ENCODE measurements around the gene ATP2B1. TPM values are rescaled to one million over a fixed set of nuclear protein-coding genes. Genes with fewer than 3 reads are reported as not detected.

ATP2B1 gene
- total and polyA plus RNA-seq, 12 donors = 6.3 to 37.3 (median 17.4) TPM

- no peak for DNase-seq
- H3K27me3 ChIP-seq = no peaks in the 10 kb centered on the region
- H3K9me3 ChIP-seq (replicated peaks in 1 of 3) = no peaks in the 10 kb centered on the region
- no peak overlapping the region for H3K27ac ChIP-seq
- intact Hi-C loops (cut with DNase I) = no loop called here
- H3K4me1 ChIP-seq (replicated peaks in 1 of 2) = no peaks in the 10 kb centered on the region
- WGBS, 4 donors = 92 to 97% (median 93%) methylated on average over 2 of the region's 2 CpGs
- TF ChIP-seq CTCF (IDR thresholded peaks at IDR 0.05) = no peak
- TF ChIP-seq POLR2A (IDR thresholded peaks at IDR 0.05) = no peak
- peaks cover 0 to 4% of the 10 kb centered on the region in 2 donors for H3K36me3 ChIP-seq (replicated peaks in 1 of 2)
- no peak overlapping the region for H3K4me3 ChIP-seq
Measured at GRCh38 chr12:89619764-89620163, 88.9 kb downstream of the ATP2B1 start.

- no peak overlapping the region for H3K27ac ChIP-seq
- no peak overlapping the region for H3K4me3 ChIP-seq
- no peaks in the 10 kb centered on the region for H3K36me3 ChIP-seq (replicated peaks in 1 of 2)
- DNase-seq = no peak
- no peaks in the 10 kb centered on the region for H3K27me3 ChIP-seq
- WGBS, 4 donors = 39 to 46% (median 45%) methylated on average over 2 of the region's 2 CpGs
- no peaks in the 10 kb centered on the region for H3K4me1 ChIP-seq (replicated peaks in 1 of 2)
- TF ChIP-seq CTCF (IDR thresholded peaks at IDR 0.05) (no peak), POLR2A (IDR thresholded peaks at IDR 0.05) (no peak)
- intact Hi-C loops (cut with DNase I) = no loop called here
- H3K9me3 ChIP-seq (replicated peaks in 1 of 3) = no peaks in the 10 kb centered on the region
Measured at GRCh38 chr12:89618113-89618862, 90.3 kb downstream of the ATP2B1 start.

GRCh38 chr12:89610366-89610765, 98.3 kb downstream of the ATP2B1 start:
- intact Hi-C loops (cut with DNase I) = no loop called here
- TF ChIP-seq CTCF (IDR thresholded peaks at IDR 0.05) (no peak), POLR2A (IDR thresholded peaks at IDR 0.05) (no peak)
- no peak overlapping the region for H3K27ac ChIP-seq
- H3K36me3 ChIP-seq (replicated peaks in 1 of 2) = peaks cover 0 to 5% of the 10 kb centered on the region in 2 donors
- DNase-seq = no peak
- no peaks in the 10 kb centered on the region for H3K4me1 ChIP-seq (replicated peaks in 1 of 2)
- H3K4me3 ChIP-seq = no peak overlapping the region
- H3K27me3 ChIP-seq = no peaks in the 10 kb centered on the region
- 91 to 93% (median 92%) methylated on average over 3 of the region's 3 CpGs for whole genome bisulfite sequencing, 4 donors
- no peaks in the 10 kb centered on the region for H3K9me3 ChIP-seq (replicated peaks in 1 of 3)

GRCh38 chr12:89603678-89604077, 105.0 kb downstream of the ATP2B1 start:
- TF ChIP-seq CTCF (IDR thresholded peaks at IDR 0.05) = no peak
- TF ChIP-seq POLR2A (IDR thresholded peaks at IDR 0.05) = no peak
- 97 to 99% (median 99%) methylated on average over 5 of the region's 5 CpGs for WGBS, 4 donors
- no peak overlapping the region for H3K27ac ChIP-seq
- DNase-seq = no peak
- H3K4me3 ChIP-seq = no peak overlapping the region
- H3K27me3 ChIP-seq = no peaks in the 10 kb centered on the region
- no peaks in the 10 kb centered on the region for H3K9me3 ChIP-seq (replicated peaks in 1 of 3)
- intact Hi-C loops (cut with DNase I) = no loop called here
- H3K4me1 ChIP-seq (replicated peaks in 1 of 2) = no peaks in the 10 kb centered on the region
- peaks cover 0 to 16% of the 10 kb centered on the region in 2 donors for H3K36me3 ChIP-seq (replicated peaks in 1 of 2)
